ELF-1 (cell line): ENCODE measurements around the gene RASL10A.
A peak's percentile ranks its signal among the peaks of the same experiment; 100 is the strongest.

Source experiments
- DNase-seq: peaks from one replicate; pipeline ENCODE4 v3.0.0-alpha.2; 2016; ENCODE audit warnings: low read depth, low spot score

RASL10A gene

GRCh38 chr22:29270475-29271271 is 44.8 kb downstream of the RASL10A start:
- no peak for DNase-seq

DNA sequence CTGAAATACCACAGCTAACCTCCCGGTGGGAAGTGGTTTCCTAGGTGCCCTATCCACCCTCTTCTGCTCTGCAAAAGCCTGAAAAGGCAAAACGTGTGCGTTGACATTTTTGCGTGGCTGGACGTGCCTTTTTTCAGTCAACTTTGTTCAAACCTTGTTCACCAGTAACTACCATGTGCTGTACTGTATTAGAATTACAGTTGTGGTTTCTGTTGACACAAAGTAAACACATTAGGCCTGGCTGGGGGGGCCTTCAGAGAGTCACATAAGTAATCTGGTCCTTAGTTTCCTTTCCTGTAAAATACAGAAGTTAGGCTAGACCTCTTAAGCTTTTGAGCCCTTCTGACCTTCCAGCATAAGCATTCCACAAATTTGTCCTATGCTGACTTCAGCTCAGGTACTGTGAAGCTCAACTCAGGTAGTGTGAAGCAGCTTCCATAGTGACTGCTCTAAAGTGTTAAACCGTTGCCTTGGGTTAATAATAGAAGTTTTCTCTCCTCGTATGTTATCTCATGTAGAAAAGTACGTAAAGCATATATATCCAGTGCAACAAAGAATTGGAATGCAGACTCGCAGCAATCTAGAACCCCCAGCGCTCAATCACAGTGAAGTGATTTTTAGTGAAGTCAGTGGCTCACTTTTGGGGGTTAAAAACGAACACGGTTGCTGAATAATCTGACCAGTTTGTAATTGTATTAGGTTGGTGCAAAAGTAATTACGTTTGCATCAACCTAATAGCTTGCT is 45.6 kb downstream of the RASL10A start:
- DNase-seq = peak; percentile 35

- peak; percentile 54 for DNase-seq
These were observed 46.3 kb downstream of the RASL10A start for GRCh38 chr22:29269230-29269604.

DNA sequence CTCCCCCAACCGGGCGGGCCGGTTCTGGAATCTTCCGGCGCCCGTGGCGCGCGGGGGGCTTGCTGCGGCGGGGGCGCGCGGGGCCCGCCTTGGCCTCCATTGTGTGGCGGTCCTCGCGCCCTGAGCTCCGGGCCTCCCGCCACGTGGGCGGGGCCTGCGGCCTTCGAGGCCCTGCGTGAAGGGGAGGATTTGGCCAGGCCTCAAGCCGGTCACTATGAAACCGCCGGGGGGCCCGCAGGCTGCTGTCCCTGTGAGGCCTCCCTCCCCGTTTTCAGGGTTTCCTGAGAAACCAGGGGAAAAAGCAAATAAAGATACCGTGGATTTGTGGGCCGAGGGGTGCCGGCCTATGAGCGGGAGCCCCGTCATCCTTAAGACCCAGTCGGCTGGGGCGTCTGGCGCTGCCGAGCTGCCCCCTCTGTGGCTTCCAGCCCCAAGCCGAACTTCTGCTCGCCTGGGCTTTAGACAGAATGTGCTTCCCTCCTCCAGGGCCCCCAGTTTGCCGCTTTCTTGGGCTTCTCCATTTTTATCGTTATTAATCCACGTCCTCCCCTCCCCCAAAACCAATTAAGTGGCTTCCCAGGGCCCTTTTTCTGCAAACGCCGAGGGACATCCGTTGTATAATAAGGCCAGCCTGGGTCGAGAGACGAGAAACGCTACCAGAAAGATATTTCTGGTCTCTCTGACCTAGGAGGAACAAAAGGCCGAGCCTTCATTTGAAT is 46.8 kb downstream of the RASL10A start:
- no peak for DNase-seq

DNA sequence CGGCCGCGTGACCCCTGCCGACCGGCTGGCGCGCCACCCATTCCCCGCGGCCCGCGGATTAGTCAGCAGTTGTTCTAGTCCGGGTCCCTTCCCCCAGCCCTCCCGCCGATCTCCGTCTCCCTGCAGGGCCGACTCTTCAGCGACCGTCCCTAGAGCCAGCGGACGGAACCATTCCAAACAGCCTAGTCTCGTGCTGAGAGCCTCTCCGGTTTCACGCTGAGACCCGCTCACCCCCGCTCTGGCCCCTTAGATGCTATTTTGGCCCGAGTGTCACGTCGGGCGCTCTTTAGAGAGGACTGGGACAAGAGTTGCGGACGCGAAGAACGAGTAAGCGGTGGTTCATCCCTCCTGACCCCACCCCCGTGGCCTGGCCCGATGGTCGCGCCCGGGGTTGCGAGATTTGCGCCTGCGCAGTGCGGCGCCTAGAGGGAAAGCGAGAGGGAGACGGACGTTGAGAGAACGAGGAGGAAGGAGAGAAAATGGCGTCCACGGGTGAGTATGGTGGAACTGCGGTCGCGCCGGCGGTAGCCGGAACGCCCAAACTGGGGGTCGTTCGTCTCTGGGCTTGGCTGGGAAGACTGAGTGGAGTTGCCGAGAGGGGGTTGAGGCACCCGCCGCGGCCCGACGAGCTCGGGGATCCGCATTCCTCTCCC is 47.5 kb downstream of the RASL10A start, which contains the start of the genes EWSR1 and RHBDD3:
Gene EWSR1 (plus strand): TSS at position 411 of the 653 bp plus-strand sequence. CDS start 69 bp downstream, at position 480.
Gene RHBDD3 (minus strand): TSS at position 124 of the 653 bp plus-strand sequence. CDS start 2,355 bp downstream, outside the sequence.
- DNase-seq = peak; percentile 96

GRCh38 chr22:29267462-29267857 is 48.0 kb downstream of the RASL10A start:
- DNase-seq = no peak

DNA sequence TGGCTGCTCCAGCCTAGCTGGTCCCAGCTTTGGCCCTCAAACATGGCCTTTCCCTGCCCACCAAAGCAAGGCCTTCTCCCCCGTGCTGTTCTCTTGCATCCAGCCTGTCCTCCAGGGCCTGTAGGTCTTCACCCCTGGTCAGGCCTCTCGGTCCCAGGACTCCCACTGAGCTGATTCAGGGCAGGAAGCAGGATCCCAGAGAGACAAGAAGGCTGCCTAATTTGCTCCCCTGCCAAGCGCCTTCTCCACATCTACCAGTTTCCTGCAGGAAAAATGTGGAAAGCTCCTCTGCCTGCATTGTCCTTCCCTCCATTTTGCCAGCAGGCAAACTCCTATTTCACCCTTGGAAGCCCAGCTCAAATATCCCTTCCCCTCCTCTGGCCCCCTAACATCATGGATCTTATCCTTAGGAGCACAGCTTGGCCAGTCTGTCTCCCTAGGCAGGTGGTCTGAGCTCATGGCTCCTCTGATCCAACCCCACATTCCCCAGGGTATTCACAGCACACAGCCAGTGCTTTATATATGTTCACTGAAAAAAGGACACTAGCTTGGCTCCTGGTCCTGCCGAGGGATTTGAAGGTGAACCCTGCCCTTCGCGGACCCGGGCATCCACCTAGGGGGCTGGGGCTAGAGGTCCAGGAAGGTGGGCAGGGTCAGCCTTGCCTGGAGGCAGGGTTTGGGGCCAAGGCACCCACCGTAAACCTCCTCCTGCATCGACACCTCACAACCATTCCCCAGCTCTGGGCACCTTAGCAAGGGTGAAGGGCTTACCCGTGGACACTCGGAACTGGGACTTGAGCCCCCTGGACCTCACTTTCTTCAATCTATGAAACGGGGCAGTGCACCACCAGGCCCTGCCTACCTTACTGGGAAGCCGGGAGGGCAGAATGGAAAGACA is 48.7 kb downstream of the RASL10A start:
- DNase-seq = peak; percentile 39

DNA sequence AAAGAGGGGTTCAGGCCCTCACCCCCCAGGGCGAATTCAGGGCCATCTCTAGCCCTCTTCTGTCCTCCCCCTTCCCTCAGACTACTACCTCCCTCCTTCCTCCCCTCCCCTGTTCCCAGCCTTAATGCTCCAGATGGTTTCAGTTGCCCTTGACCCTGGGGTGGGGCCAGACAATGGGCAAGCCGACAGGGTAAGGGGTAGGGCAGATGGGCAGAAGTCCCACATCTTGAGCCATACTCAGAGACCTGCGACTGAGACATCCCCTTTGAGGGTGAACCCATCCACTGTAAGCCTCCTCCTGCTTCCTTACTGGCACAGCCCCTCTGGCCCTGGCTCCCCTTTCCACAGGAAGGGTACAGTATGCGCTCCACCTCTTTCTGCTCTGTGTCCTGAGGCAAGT is 49.6 kb downstream of the RASL10A start:
- no peak for DNase-seq

GRCh38 chr22:29265305-29265704 is 50.2 kb downstream of the RASL10A start:
- no peak for DNase-seq

DNA sequence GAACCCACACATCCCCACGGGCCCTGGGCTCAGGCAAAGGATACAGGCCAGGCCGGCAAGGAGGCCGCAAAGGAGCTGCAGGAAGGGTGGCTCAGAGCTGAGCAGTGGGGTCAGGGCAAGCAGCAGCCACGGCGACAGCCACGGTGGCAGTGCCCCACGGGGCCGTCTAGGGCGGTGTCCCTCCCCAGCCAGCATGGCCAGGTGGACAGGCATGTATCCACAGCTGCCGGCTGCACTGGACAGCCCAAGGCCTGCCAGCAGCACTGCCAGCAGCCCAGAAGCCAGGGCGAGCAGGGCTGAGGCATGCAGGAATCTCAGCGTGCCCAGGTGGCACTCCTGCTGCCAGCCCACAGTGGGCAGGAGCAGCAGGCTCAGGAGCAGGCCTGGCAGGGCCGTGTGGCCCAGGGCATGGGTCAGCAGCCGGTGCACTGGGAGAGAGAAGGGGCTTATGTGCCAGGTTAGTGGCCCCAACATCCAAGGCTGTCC is 51.7 kb downstream of the RASL10A start:
- DNase-seq = no peak
